ENCODE results near the gene LIMS1.
A peak's percentile ranks its signal among the peaks of the same experiment; 100 is the strongest.
"Not testable (repeated sequence)": the region's sequence is repeated elsewhere in the genome, so short reads cannot be mapped to it uniquely, and the experiment has no call there.

Gene LIMS1

DNA sequence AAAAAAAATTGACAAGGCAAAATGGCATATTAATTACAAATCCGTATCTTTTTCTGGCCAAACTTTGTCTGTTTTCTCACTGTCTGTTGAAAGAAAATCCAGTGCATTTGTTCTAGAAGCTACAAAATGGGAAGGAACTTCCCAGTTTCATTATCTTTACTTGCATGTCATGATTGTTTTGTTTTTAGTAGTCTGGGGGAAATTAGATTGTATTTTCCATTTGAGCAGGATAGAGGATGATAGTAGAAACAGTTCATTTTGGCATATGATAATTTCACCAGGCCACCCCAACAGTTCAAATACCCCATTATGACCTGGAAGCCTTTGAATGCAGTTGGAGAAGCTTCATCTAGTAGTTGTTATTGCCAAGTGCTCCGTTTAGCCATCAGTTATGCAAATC lies 107.5 kb downstream of the LIMS1 start:
- no peak overlapping the region for H3K4me3 ChIP-seq (replicated peaks; ENCODE audit: low read depth, low read length)
- TF ChIP-seq, protein P1, sequence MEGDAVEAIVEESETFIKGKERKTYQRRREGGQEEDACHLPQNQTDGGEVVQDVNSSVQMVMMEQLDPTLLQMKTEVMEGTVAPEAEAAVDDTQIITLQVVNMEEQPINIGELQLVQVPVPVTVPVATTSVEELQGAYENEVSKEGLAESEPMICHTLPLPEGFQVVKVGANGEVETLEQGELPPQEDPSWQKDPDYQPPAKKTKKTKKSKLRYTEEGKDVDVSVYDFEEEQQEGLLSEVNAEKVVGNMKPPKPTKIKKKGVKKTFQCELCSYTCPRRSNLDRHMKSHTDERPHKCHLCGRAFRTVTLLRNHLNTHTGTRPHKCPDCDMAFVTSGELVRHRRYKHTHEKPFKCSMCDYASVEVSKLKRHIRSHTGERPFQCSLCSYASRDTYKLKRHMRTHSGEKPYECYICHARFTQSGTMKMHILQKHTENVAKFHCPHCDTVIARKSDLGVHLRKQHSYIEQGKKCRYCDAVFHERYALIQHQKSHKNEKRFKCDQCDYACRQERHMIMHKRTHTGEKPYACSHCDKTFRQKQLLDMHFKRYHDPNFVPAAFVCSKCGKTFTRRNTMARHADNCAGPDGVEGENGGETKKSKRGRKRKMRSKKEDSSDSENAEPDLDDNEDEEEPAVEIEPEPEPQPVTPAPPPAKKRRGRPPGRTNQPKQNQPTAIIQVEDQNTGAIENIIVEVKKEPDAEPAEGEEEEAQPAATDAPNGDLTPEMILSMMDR (IDR thresholded peaks at IDR 0.05; ENCODE audit: low read depth, low read length, missing control alignments): no peak
- no peak for DNase-seq (ENCODE audit: extremely low read depth, low read depth)

DNA sequence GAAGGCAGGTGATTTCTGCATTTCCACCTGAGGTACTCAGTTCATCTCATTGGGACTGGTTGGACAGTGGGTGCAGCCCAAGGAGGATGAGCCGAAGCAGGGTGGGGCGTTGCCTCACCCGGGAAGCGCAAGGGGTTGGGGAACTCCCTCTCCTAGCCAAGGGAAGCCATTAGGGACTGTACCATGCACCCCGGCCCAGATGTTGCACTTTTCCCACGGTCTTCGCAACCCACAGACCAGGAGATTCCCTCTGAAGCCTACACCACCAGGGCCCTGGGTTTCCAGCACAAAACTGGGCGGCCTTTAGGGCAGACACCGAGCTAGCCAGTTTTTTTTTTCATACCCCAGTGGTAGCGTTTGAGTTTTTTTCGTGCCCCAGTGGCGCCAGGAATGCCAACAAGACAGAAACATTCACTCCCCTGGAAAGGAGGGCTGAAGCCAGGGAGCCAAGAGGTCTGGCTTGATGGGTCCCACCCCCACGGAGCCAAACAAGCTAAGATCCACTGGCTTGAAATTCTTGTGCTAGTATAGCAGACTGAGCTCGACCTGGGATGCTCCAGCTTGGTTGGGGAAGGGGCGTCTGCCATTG lies 109.1 kb downstream of the LIMS1 start:
- TF ChIP-seq, protein P1 (IDR thresholded peaks at IDR 0.05; ENCODE audit: low read depth, low read length, missing control alignments): no peak
- H3K4me3 ChIP-seq (replicated peaks; ENCODE audit: low read depth, low read length): no peak overlapping the region
- no peak for DNase-seq (ENCODE audit: extremely low read depth, low read depth)

DNA sequence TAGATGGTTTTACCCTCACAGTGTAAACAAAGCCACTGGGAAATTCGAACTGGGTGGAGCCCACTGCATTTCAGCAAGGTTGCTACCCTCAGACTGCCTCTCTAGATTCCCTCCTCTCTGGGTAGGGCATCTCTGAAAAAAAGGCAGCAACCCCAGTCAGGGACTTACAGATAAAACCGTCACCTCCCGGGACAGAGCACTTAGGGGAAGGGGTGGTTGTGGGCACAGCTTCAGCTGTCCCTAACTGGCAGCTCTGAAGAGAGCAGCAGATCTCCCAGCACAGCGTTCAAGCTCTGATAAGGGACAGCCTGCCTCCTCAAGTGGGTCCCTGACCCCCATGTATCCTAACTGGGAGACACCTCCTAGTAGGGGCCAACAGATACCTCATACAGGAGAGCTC lies 109.6 kb downstream of the LIMS1 start:
- not testable (repeated sequence) for DNase-seq (ENCODE audit: extremely low read depth, low read depth); H3K4me3 ChIP-seq (replicated peaks; ENCODE audit: low read depth, low read length)

DNA sequence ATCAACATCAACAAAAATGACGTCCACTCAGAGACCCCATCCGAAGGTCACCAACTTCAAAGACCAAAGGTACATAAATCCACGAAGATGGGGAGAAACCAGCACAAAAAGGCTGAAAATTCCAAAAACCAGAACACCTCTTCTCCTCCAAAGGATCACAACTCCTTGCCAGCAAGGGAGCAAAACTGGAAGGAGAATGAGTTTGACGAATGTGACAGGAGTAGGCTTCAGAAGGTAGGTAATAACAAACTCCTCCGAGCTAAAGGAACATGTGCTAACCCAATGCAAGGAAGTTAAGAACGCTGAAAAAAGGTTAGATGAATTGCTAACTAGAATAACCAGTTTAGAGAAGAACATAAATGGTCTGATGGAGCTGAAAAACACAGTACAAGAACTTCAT lies 110.2 kb downstream of the LIMS1 start:
- H3K4me3 ChIP-seq (replicated peaks; ENCODE audit: low read depth, low read length); DNase-seq (ENCODE audit: extremely low read depth, low read depth): not testable (repeated sequence)

DNA sequence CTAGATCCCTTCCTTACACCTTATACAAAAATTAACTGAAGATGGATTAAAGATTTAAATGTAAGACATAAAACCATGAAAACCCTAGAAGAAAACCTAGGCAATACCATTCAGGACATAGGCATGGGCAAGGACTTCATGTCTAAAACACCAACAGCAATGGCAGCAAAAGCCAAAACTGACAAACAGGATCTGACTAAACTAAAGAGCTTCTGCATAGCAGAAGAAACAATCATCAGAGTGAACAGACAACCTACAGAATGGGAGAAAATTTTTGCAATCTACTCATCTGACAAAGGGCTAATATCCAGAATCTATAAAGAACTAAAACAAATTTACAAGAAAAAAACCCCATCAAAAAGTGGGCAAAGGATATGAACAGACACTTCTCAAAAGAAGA lies 114.5 kb downstream of the LIMS1 start:
- not testable (repeated sequence) for DNase-seq (ENCODE audit: extremely low read depth, low read depth); H3K4me3 ChIP-seq (replicated peaks; ENCODE audit: low read depth, low read length)

DNA sequence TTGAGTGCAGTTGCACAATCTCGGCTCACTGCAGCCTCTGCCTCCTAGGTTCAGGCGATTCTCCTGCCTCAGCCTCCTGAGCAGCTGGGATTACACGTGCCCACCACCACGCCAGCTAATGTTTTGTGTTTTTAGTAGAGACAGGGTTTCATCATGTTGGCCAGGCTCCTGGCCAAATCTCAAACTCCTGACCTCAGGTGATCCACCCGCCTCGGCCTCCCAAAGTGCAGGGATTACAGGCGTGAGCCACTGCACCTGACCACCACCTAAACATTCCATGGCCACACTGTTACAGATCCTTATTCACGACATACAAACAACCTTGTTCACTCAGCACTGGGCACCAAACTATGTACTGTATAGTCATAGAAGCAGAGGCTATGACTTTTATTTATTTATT lies 116.2 kb downstream of the LIMS1 start:
- not testable (repeated sequence) for H3K4me3 ChIP-seq (replicated peaks; ENCODE audit: low read depth, low read length); DNase-seq (ENCODE audit: extremely low read depth, low read depth)

DNA sequence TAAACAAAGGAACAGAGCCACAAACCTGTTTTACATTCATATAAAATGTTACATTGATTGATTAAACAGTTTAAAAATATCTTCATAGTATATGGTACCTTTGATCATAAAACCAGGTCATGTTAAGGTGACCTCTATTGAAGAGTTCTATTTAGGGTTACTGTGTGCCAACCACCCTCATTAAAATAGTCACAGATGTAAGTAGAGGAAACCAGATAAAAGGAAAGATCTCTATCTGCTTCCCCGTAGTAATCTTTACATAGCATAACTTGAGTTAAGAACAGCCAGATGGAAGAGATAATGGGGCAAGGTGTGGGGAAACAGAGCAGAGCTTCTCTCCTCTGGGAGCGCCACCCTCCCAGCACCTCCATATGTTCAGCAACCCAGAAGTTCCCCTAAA lies 117.2 kb downstream of the LIMS1 start:
- DNase-seq (ENCODE audit: extremely low read depth, low read depth); H3K4me3 ChIP-seq (replicated peaks; ENCODE audit: low read depth, low read length): not testable (repeated sequence)

DNA sequence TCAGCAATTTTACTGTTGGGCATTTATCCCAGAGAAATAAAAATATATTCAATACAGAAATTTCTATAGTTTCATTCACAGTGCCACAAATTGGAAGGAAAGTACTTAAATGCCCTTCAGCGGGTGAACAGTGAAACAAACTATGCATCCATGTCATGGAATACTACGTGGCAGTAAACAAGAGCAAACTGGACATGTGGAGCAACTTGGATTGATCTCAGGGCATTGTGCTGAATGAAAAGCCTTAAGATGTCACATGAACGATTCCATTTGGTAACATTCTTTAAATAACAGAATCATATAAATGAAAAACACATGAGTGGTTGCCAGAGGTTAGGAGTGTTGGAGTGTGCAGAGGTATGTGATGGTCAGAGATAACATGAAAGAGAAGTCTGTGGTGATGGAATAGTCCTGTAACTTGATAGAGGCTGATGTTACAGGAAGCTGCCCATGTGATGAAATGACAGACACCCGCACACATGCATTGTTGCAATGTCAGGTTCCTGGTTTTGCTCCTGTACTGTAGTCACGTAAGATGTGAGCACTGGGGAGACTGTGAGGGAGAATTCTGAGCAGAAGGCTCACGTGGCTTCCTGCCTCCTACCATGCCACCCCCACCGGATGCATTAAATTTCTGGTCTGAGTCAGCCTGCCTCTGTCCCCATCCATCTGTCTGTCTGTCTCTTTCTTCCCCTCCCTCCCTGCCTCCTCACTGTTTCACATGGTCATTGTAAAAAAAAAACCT lies 118.1 kb downstream of the LIMS1 start:
- DNase-seq (ENCODE audit: extremely low read depth, low read depth): peak; percentile 91

DNA sequence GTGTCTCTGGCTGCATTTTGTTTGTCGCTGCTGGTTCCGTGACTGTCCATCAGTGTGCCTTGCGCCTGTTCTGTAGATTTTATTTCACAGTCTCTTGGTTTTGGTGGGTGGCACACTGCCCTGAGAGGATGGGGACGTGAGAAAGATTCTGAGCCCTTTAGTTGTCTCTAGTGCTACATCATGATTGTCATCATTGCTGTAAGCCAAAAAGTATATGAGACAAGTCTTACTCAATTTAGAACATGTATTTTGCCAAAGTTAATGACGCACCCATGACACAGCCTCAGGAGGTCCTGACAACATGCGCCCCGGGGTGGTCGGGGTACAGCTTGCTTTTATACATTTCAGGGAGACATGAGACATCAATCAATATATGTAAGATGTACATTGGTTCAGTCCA lies 119.2 kb downstream of the LIMS1 start:
- not testable (repeated sequence) for H3K4me3 ChIP-seq (replicated peaks; ENCODE audit: low read depth, low read length); DNase-seq (ENCODE audit: extremely low read depth, low read depth)

More for the DNA sequence above, 118.1 kb downstream of the LIMS1 start:
- not testable (repeated sequence) for H3K4me3 ChIP-seq (replicated peaks; ENCODE audit: low read depth, low read length)

DNA sequence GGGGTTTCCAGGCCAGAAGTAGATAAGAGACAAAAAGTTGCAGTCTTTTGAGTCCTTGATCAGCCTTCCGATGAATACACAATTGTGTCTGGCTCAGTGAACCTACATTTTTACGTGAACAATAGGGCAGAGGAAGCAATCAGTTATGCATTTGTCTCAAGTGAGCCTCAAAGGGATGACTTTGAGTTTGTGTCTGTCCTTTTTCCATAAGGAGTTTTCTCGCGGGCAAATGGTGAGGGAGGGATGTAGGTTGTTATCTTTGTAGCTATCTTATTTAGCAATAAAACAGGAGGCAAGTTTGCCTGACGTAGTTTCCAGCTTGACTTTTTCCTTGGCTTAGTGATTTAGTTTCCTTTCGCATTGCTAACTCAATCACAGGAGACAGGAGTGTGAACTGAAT lies 119.6 kb downstream of the LIMS1 start:
- H3K4me3 ChIP-seq (replicated peaks; ENCODE audit: low read depth, low read length); DNase-seq (ENCODE audit: extremely low read depth, low read depth): not testable (repeated sequence)

DNA sequence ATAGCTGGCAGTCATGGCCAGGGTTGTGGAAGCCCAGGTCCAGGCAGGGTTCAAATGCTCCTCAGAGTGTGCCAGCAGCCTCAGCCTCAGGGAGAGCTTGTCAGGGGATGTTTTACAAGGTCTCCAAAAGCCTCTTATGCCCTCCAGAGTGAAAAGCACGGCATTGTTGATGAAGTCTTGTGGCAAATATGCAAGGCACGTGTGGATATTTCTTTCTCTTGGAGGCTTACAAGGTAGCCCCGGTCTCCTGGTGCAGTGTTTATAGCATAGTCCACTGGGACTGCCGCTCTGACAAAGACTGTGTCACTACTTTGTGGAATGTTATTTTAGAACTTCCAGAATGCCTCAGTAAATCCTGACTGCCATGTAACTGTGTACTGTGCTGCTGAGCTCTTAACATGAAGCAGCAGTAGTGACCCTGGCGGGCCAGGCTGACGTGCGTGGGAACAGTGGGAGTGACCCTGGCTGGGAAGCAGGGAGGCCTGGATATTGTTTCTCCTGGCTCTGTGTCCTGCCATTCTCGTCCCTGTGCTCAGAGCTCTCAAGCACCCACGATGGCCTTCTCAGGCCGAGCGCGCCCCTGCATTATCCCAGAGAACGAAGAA lies 120.4 kb downstream of the LIMS1 start:
- DNase-seq (ENCODE audit: extremely low read depth, low read depth); H3K4me3 ChIP-seq (replicated peaks; ENCODE audit: low read depth, low read length): not testable (repeated sequence)

DNA sequence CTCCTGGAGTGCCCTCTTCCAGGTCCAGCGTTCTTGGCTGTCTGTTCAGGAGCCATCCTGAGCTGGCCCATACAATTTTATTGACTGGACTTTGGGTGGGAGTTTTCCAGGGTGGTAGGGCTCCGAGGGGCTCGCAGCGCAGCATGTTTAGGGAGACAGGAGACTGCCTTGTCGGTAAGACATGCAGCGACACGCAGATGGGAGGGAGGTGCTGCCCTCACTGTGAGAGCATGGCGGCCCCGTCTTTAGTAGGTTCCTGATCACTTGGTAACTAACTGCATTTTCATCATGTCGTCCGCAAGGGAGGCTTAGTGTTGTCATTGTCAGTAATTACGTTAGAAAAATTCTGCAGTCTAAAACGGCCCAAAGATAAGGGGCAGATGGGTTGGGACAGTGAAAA lies 121.0 kb downstream of the LIMS1 start:
- not testable (repeated sequence) for DNase-seq (ENCODE audit: extremely low read depth, low read depth); H3K4me3 ChIP-seq (replicated peaks; ENCODE audit: low read depth, low read length)

DNA sequence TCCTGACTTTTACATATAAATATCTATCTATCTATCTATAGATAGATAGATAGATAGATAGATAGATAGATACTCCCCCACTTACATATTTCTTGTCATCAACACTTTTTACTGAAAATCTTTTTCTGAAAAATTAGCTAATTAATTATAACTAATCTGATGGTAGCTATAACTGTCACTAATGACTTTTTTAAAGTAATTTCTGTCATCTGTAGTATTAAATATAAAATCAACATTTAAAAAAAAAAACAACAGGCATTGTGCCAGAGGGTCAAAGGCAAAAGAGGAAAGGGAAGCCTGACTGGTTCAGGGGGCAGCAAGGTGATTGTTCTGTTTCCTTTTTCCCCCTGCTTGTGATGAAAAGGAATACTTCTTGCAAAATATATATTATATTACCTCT lies 122.0 kb downstream of the LIMS1 start:
- DNase-seq (ENCODE audit: extremely low read depth, low read depth); H3K4me3 ChIP-seq (replicated peaks; ENCODE audit: low read depth, low read length): not testable (repeated sequence)

DNA sequence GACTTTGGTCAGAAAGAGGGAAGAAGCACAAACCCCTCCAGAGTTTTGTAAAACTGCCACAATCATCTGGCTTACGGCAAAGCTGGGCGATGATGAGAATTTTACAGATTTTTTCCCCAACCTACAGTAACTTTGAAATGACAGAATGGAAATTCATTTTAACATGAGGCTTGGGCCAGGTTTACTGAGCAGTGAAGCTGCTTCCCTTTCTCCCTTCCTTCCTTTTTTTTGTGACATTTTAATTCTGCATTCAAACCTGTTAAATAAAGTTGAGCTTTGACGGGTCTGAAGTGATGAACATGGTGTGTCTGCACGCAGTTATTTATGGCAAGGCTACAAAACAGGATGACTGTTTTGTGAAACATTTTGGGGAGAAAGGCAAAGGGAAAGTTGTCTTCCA lies 123.2 kb downstream of the LIMS1 start:
- not testable (repeated sequence) for H3K4me3 ChIP-seq (replicated peaks; ENCODE audit: low read depth, low read length); DNase-seq (ENCODE audit: extremely low read depth, low read depth)

DNA sequence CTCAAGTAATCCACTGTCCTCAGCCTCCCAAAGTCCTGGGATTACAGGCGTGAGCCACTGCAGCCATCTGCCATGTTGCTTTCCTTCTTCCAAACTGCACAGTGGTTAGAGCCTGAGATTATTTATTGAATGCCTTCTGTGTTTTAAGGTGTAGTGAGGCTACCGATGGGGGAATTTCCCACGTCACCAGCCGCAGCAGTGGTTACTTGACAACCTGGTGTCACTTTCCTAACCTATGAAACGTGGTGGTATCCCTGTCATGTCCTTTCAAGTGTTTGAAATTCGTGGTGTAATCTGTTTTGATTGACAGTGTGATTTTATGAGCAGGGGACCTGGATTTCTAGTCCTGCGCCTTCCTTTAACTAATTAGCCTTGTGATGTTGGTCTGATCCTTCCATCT lies 124.3 kb downstream of the LIMS1 start:
- not testable (repeated sequence) for H3K4me3 ChIP-seq (replicated peaks; ENCODE audit: low read depth, low read length); DNase-seq (ENCODE audit: extremely low read depth, low read depth)

DNA sequence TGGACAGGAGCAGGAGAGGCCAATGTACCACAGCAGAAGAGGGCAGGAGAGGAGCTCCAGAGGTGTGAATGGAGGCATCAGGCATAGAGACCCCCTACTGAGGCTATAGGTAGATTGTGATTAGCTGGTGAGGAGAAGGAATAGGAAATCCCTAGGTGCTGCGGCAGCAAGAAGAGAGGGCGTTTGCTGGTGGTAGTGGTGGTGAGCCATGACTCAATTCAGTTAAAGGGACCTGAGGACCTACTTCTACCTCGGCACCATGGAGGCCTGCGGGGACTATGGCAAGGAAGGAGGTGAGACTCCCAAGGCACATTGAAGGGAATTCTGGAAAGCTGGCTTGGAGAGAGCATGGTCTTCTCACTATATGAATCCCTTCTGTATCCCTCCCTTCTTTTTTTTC lies 127.2 kb downstream of the LIMS1 start:
- H3K4me3 ChIP-seq (replicated peaks; ENCODE audit: low read depth, low read length); DNase-seq (ENCODE audit: extremely low read depth, low read depth): not testable (repeated sequence)

DNA sequence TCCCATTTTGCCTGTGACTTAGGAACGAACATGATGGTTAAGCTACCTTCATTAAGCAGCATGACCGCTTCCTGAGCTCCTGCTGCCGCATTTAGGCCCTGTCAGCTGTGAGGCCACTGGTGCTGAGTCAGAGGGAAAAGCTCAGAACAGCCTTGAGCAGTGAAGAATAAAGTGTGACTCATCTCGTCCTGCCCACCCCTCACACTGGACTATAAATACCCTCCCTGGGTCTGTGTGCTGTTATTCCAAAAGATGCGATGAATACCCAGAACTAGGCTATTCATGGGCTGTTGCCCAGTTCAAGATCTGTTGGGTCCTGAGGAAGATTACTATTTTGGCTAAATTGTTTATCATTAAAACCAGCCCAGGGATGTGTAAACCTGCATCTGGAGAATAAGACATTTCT lies 127.9 kb downstream of the LIMS1 start:
- H3K4me3 ChIP-seq (replicated peaks; ENCODE audit: low read depth, low read length); DNase-seq (ENCODE audit: extremely low read depth, low read depth): not testable (repeated sequence)

All from HFF-Myc (cell line).